Measurements from ENCODE around the gene DUOX1. TPM values are rescaled to one million over a fixed set of nuclear protein-coding genes. Genes with fewer than 3 reads are reported as not detected.

DUOX1 gene
- polyA plus RNA-seq, 1 of the 3 experiments (the other 2 are of a cell fraction): not detected

DNA sequence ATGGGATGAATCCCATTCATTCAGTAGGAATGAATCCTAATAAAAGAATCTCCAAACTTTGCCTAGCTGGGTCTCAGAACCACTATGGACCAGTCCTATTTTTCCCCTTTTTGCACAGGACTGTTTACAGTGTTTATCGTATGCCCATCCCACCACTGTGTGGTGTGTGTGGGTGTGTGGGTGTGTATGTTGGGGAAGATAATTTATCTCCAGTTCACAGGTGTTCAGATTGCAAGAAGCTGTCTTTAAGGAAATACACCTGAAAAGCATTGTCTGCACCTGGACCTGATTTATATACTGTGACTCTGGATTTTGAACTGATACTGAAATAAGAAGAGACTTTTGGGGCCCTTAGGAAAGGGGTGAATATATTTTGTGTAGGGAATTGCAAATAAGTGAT is 82.7 kb downstream of the DUOX1 start:
- ChIA-PET POLR2A (interaction anchor here (0.5 kb wide), 1 partner anchor 12 kb away, joined by 4 read pairs; no protein-coding TSS in a partner anchor), CTCF (interaction anchor here (0.9 to 3.8 kb wide), 6 partner anchors 8 to 402 kb away, joined by 3 to 21 read pairs (median 4); no protein-coding TSS in a partner anchor)
- Histone ChIP-seq H3K27me3 (ENCODE audit: insufficient read depth) (no peaks in the 10 kb centered on the region), H3K9ac (no peak overlapping the region), H3K4me1 (ENCODE audit: control insufficient read depth in 1 of 2, insufficient read depth in 2 of 2, low read depth in 1 of 2, low read length in 1 of 2) (no peaks in the 10 kb centered on the region), H3K79me2 (ENCODE audit: insufficient read depth) (no peaks in the 10 kb centered on the region), H3K27ac (ENCODE audit: low read depth in 2 of 2, low read length in 1 of 2) (no peak overlapping the region), H3F3A (replicated peaks; ENCODE audit: insufficient read depth) (no peaks in the 10 kb centered on the region), H3K9me2 (no peaks in the 10 kb centered on the region), H3K36me3 (replicated peaks in 1 of 2; ENCODE audit: control insufficient read depth in 1 of 2, insufficient read depth in 2 of 2, low read length in 1 of 2) (no peaks in the 10 kb centered on the region), H3K4me3 (ENCODE audit: low read depth in 2 of 2, low read length in 1 of 2) (no peak overlapping the region), H3K4me2 (no peak overlapping the region), H2AFZ (ENCODE audit: low read depth) (no peak overlapping the region), H4K20me1 (ENCODE audit: insufficient read depth) (no peaks in the 10 kb centered on the region), H3K9me3 (no peaks in the 10 kb centered on the region)
- WGBS (ENCODE audit: low lambda C conversion rate): 17% methylated on average over 1 of the region's 1 CpG
- DNase-seq: no peak
- TF ChIP-seq, protein P1, sequence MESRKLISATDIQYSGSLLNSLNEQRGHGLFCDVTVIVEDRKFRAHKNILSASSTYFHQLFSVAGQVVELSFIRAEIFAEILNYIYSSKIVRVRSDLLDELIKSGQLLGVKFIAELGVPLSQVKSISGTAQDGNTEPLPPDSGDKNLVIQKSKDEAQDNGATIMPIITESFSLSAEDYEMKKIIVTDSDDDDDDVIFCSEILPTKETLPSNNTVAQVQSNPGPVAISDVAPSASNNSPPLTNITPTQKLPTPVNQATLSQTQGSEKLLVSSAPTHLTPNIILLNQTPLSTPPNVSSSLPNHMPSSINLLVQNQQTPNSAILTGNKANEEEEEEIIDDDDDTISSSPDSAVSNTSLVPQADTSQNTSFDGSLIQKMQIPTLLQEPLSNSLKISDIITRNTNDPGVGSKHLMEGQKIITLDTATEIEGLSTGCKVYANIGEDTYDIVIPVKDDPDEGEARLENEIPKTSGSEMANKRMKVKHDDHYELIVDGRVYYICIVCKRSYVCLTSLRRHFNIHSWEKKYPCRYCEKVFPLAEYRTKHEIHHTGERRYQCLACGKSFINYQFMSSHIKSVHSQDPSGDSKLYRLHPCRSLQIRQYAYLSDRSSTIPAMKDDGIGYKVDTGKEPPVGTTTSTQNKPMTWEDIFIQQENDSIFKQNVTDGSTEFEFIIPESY (IDR thresholded peaks at IDR 0.05; ENCODE audit: borderline replicate concordance, low read depth): no peak
- TF ChIP-seq TAF1 (IDR thresholded peaks at IDR 0.05; ENCODE audit: borderline replicate concordance, low read depth, low read length) (no peak), JUND (IDR thresholded peaks at IDR 0.05) (no peak), FOXJ3 (CRISPR knock-in tag; IDR thresholded peaks at IDR 0.05) (no peak), MEF2A (IDR thresholded peaks at IDR 0.05; ENCODE audit: borderline replicate concordance, low read depth) (no peak), POLR2AphosphoS5 (IDR thresholded peaks at IDR 0.05; ENCODE audit: low read depth, low read length) (no peak), SMC3 (IDR thresholded peaks at IDR 0.05; ENCODE audit: low read depth, low read length) (no peak)
- TF ChIP-seq, protein P2, sequence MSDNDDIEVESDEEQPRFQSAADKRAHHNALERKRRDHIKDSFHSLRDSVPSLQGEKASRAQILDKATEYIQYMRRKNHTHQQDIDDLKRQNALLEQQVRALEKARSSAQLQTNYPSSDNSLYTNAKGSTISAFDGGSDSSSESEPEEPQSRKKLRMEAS (IDR thresholded peaks at IDR 0.05; ENCODE audit: low read depth): no peak
- TF ChIP-seq, protein P3, sequence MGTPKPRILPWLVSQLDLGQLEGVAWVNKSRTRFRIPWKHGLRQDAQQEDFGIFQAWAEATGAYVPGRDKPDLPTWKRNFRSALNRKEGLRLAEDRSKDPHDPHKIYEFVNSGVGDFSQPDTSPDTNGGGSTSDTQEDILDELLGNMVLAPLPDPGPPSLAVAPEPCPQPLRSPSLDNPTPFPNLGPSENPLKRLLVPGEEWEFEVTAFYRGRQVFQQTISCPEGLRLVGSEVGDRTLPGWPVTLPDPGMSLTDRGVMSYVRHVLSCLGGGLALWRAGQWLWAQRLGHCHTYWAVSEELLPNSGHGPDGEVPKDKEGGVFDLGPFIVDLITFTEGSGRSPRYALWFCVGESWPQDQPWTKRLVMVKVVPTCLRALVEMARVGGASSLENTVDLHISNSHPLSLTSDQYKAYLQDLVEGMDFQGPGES (IDR thresholded peaks at IDR 0.05; ENCODE audit: low read depth, low read length): no peak
- TF ChIP-seq, protein P4, sequence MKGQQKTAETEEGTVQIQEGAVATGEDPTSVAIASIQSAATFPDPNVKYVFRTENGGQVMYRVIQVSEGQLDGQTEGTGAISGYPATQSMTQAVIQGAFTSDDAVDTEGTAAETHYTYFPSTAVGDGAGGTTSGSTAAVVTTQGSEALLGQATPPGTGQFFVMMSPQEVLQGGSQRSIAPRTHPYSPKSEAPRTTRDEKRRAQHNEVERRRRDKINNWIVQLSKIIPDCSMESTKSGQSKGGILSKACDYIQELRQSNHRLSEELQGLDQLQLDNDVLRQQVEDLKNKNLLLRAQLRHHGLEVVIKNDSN (IDR thresholded peaks at IDR 0.05; ENCODE audit: borderline replicate concordance, low read depth): no peak

Other genes with a start within 250 kb of the DUOX1 start
- not detected in 2 replicates for gene TERB2, start 173.3 kb upstream of the DUOX1 start, polyA plus RNA-seq (2012; rRNA removed)
- gene SORD, start 106.8 kb upstream of the DUOX1 start, polyA plus RNA-seq (2012; rRNA removed): 35.1 and 40.8 TPM in 2 replicates
- 0.02 TPM in 1 of 2 replicates, not detected in the other for gene DUOX2, start 15.8 kb upstream of the DUOX1 start, polyA plus RNA-seq (2012; rRNA removed)
- gene DUOXA2, start 15.7 kb upstream of the DUOX1 start, polyA plus RNA-seq (2012; rRNA removed): not detected in 2 replicates
- 0.02 TPM in 1 of 2 replicates, not detected in the other for gene DUOXA1, start 115 bp upstream of the DUOX1 start, polyA plus RNA-seq (2012; rRNA removed)
- 4.4 and 5.5 TPM in 2 replicates for gene SHF, start 58.0 kb downstream of the DUOX1 start, polyA plus RNA-seq (2012; rRNA removed)
- not detected in 2 replicates for gene SLC28A2, start 122.2 kb downstream of the DUOX1 start, polyA plus RNA-seq (2012; rRNA removed)
- gene GATM, start 248.6 kb downstream of the DUOX1 start, polyA plus RNA-seq (2012; rRNA removed): 0.54 and 0.58 TPM in 2 replicates